ENCODE data around the gene CELF2. TPM values are rescaled to one million over a fixed set of nuclear protein-coding genes. Genes with fewer than 3 reads are reported as not detected.

The CELF2 gene
- polyA plus RNA-seq, 3 donors, result 11.4 to 11.9 (median 11.8) TPM

DNA sequence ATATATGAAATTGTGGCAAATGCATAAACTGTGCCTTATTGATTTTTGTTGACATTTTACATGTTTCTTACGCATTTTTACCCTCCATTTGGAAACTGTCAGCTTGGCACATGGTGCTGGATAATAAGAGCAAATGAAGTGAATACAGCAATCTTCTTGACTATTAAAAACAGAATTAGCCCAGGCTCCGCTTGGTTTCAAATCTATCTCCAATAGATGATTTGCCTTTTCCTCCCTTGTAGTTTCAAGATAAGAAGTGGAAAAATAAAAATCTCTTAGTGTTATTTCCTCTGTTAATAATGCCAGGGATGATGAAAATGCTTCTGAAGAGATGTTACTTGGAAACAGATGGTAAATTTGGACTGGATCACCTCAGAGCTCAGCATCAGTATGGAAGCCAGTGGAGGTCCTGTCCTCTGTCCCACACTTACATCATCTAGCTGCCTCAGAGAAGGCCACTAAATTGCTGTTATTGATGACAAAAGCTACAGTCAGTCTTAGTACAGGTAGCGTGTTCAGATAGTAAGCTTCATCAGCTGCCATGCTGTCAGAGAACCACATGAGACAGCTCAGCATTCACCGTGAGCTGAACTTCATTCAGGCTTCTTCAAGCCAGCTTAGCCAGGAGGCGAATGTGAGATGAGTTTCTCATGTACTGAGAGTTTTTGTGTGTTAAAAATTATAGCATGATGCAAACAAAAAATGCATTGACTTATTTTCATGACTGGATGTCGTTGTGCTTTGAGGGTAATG, 246.8 kb downstream of the CELF2 start:
- DNase-seq (ENCODE audit: extremely low read depth in 1 of 11, low read depth in 9 of 11, low spot score in 4 of 11), result no peak

- no peak for DNase-seq (ENCODE audit: extremely low read depth in 1 of 11, low read depth in 9 of 11, low spot score in 4 of 11)
Measured at GRCh38 chr10:11265484-11265883, 247.8 kb downstream of the CELF2 start.

- no peak for DNase-seq (ENCODE audit: extremely low read depth in 1 of 11, low read depth in 9 of 11, low spot score in 4 of 11)
Measured at GRCh38 chr10:11266426-11266825, 248.8 kb downstream of the CELF2 start.

DNA sequence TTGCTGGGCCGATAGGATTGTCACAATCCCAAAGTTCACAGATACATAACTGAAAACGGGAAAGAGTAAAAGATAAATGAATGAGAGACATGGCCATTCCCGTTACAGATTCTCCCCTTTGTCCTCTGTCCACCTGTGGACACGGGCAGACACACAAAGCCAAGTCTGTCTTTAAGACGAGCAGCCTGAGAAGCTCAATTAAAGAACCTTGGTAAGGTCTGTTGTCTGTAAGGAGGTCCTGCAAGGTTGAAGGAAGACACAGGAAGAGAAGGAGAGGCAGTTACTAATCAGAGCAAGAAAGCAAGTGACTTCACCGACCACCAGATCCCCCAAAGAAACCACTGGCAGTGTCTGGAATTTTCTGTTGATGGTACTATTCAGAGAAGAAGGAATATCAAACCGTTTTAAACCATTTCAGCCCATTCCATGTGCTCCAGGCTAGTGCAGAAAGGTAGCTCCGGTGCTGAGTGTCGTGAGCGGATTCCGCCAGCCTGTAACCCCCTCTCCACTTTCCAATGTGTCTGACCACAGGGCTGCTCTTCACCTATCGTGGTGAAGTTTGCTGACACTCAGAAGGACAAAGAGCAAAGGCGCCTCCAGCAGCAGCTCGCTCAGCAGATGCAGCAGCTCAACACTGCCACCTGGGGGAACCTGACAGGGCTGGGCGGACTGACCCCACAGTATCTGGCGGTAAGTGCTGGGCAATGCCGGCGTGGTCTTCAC, 252.6 kb downstream of the CELF2 start:
- peak; percentile 45 to 82 (median 76) for DNase-seq (ENCODE audit: extremely low read depth in 1 of 11, low read depth in 9 of 11, low spot score in 4 of 11)

- no peak for DNase-seq (ENCODE audit: extremely low read depth in 1 of 11, low read depth in 9 of 11, low spot score in 4 of 11)
Measured at GRCh38 chr10:11270858-11271179, 253.1 kb downstream of the CELF2 start.

- no peak for DNase-seq (ENCODE audit: extremely low read depth in 1 of 11, low read depth in 9 of 11, low spot score in 4 of 11)
Measured at GRCh38 chr10:11272915-11273389, 255.3 kb downstream of the CELF2 start.

DNA sequence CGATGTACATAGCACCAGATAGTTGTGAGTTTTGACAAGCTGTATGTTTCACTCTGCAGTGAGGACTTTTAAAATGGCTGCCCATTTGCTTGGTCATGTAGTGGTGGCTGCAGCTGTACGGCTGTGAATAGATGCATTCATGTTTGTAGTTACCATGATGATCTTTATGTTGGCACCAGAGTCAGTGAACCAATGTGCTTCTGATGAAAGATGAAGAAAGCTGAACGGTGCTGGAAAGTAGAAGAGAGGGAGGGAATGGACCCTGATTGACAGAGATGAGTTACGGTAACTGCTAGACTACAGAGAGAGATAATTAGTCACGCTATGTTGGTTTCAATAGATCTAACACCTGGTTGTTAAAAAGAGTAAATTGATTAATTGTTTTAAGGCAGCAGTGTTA, 256.8 kb downstream of the CELF2 start:
- DNase-seq (ENCODE audit: extremely low read depth in 1 of 11, low read depth in 9 of 11, low spot score in 4 of 11), result no peak

DNA sequence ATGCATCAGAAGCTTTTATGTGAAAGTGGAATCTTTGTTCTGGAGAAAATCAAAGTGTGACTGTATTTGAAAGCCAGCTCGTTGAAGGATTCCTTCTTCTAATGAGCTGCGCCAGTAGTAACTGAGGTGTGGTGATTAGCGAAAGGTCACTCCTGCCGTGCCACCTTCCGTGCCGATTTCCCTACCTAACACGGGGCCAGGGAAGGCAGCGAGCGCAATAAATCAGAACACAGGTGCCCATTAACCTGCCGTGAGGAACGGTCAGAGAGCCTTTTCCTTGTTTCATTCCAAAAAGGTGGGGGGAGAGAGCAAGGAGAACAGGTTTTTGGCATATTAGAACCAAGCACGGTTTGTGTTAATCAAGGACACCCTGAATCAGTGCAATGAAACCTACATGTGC, 258.0 kb downstream of the CELF2 start:
- peak in 1 of 11 donors; percentile 19 for DNase-seq (ENCODE audit: extremely low read depth in 1 of 11, low read depth in 9 of 11, low spot score in 4 of 11)

- no peak for DNase-seq (ENCODE audit: extremely low read depth in 1 of 11, low read depth in 9 of 11, low spot score in 4 of 11)
Measured at GRCh38 chr10:11276449-11276990, 258.8 kb downstream of the CELF2 start.

GRCh38 chr10:11279314-11279713, 261.6 kb downstream of the CELF2 start:
- no peak for DNase-seq (ENCODE audit: extremely low read depth in 1 of 11, low read depth in 9 of 11, low spot score in 4 of 11)

DNA sequence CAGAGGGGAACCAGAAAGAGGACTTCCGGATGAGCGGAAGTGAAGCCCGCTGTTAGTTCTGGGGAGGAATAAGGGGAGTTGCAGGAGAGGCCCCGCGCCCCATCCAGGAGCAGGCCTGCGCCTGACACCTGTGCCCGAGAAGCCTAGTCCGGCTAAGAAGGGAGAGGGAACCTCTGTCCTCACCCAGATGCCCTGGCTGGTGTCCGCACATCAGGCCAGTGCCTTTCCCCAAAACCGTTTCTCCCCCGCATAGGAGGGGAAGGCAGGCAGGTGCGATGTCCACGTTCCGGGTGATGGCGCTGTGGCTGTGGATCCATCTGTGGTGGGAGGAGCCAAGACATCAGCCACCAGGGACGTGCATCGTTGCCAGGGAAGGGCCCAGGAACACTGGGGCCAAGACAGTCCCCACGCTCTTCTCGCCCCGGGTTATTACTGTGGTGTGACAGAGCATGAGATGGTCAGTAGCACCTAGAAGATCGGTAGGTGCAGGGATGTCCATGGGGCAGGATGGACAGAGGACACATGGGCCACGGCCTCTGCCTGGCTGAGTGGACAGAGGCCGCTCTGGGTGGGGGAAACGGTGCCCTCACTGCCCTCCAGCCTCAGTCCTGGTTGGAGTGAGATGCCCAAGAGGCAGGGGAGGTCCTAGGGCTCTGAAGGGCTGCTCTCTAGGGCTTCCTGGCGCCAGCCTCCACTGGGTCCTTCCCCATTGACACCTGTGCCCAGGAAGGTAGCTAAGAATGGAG, 262.7 kb downstream of the CELF2 start:
- DNase-seq (ENCODE audit: extremely low read depth in 1 of 11, low read depth in 9 of 11, low spot score in 4 of 11), result no peak

- no peak for DNase-seq (ENCODE audit: extremely low read depth in 1 of 11, low read depth in 9 of 11, low spot score in 4 of 11)
Measured at GRCh38 chr10:11282156-11282555, 264.5 kb downstream of the CELF2 start.

DNA sequence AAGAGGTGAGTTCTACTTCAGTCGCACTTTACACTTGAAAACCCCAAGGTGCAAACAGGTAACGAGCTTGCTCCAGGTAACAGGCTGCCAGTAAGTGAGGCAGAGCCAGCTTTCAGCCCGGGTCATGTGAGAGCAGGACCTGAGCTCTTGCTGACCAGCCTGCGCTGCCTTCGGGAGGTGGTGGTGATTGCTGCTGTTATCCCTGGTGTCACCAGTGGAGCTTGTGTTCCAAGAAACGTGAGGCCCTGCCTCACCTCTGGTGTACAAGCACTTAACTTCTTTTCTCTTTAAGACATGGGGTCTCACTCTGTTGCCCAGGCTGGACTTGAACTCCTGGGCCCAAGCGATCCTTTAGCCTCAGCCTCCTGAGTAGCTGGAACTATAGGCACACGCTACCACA, 265.0 kb downstream of the CELF2 start:
- no peak for DNase-seq (ENCODE audit: extremely low read depth in 1 of 11, low read depth in 9 of 11, low spot score in 4 of 11)

GRCh38 chr10:11284291-11285085, 266.8 kb downstream of the CELF2 start:
- DNase-seq (ENCODE audit: extremely low read depth in 1 of 11, low read depth in 9 of 11, low spot score in 4 of 11), result no peak

GRCh38 chr10:11285171-11285570, 267.5 kb downstream of the CELF2 start:
- DNase-seq (ENCODE audit: extremely low read depth in 1 of 11, low read depth in 9 of 11, low spot score in 4 of 11), result no peak

- DNase-seq (ENCODE audit: extremely low read depth in 1 of 11, low read depth in 9 of 11, low spot score in 4 of 11), result no peak
Measured at GRCh38 chr10:11286261-11286852, 268.7 kb downstream of the CELF2 start.

GRCh38 chr10:11288302-11288701, 270.6 kb downstream of the CELF2 start:
- no peak for DNase-seq (ENCODE audit: extremely low read depth in 1 of 11, low read depth in 9 of 11, low spot score in 4 of 11)

GRCh38 chr10:11290156-11290890, 272.7 kb downstream of the CELF2 start:
- no peak for DNase-seq (ENCODE audit: extremely low read depth in 1 of 11, low read depth in 9 of 11, low spot score in 4 of 11)
